H1 (cell line): ENCODE data around the gene AP2A2. TPM values are rescaled to one million over a fixed set of nuclear protein-coding genes. Genes with fewer than 3 reads are reported as not detected.

Experiments
- POLR2A ChIP-seq, 2 experiments: IDR thresholded peaks; 1 replicate in 1 of 2; 2 replicates in 1 of 2; pipeline ENCODE4 v1.6.1; 2011; ENCODE audit warnings: low read depth in 2 of 2, low read length in 2 of 2, mild to moderate bottlenecking in 2 of 2; ENCODE audit errors: control extremely low read depth in 1 of 2
- TBP ChIP-seq: IDR thresholded peaks from 2 replicates; pipeline ENCODE4 v1.6.1; 2011; ENCODE audit warnings: low read depth, low read length, improper control_type of control experiment
- TCF12 ChIP-seq: IDR thresholded peaks from 2 replicates; pipeline ENCODE4 v1.6.1; 2011; ENCODE audit warnings: low read depth, mild to moderate bottlenecking, low read length
- polyA plus RNA-seq, 7 experiments: library from polyadenylated mRNA; depleted of rRNA in 3 of 7; stranded (reverse) in 5 of 7; unstranded in 2 of 7; fragments of >200 nt in 5 of 7; fragments of 200-250 nt in 2 of 7; gene quantifications; 1 replicate in 5 of 7; 2 replicates in 1 of 7; 4 replicates in 1 of 7; pipeline versions ENCODE4 v1.2.1 to v1.2.3, GENCODE V29; 2011 to 2013; ENCODE audit warnings: missing spikeins in 2 of 7, mixed read lengths in 2 of 7
- total RNA-seq: library from RNA; stranded (reverse); fragmentation: NEBNext Ultra II Directional; extraction: Animal tissue kit (Norgen Biotek cat#: 25700); gene quantifications from 2 replicates; pipeline ENCODE4 v1.2.1, GENCODE V29; 2021
- TF ChIP-seq, protein P1 (sequence below): fragments of 300-600 bp; sonication (generic); IDR thresholded peaks from 2 replicates; pipeline ENCODE4 v1.7.1; 2012; ENCODE audit warnings: low read length, moderate library complexity, mild to moderate bottlenecking, inconsistent platforms; ENCODE audit not compliant: insufficient replicate concordance

The AP2A2 gene
- total and polyA plus RNA-seq, 2 of the 8 experiments (the other 6 are each of a cell fraction or from before 2014, with no cell fraction given), result 50.0 to 65.0 TPM

DNA sequence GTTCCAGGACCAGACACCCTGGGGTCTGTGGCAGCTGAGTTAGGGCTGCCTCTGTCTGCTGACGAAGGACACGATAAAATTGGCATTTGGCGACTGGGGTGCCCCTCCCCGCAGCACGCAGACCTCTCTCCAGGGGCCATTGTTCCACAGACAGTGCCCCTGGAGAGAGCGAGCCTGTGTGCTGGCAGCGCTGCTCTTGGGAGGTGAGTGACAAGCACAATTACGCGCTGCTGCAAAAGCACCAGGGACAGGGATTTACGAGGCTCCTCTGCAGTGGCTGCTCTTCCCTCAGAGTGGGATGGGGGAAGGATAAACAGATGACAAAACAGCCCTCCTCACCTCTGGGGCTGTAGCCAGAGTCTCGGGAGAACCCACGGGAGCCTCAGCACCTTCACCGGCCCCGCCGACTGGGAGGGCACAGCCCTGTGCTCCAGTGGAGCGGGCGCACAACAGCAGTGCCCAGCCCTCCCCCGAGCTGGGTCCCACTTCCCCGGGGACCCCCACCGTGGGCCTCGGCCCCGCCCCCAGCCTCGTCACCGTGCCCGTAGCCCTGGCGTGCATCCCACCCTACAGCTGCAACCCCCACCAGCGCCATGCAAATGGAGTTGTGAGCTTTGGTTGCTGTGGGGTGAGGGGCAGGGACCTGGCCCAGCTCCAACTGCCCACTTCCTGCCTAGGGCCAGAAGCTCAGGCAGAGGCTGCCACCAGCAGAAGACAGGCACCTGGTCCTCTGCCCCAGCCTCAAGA, 34.7 kb upstream of the AP2A2 start (continued):
- TF ChIP-seq, protein P1, sequence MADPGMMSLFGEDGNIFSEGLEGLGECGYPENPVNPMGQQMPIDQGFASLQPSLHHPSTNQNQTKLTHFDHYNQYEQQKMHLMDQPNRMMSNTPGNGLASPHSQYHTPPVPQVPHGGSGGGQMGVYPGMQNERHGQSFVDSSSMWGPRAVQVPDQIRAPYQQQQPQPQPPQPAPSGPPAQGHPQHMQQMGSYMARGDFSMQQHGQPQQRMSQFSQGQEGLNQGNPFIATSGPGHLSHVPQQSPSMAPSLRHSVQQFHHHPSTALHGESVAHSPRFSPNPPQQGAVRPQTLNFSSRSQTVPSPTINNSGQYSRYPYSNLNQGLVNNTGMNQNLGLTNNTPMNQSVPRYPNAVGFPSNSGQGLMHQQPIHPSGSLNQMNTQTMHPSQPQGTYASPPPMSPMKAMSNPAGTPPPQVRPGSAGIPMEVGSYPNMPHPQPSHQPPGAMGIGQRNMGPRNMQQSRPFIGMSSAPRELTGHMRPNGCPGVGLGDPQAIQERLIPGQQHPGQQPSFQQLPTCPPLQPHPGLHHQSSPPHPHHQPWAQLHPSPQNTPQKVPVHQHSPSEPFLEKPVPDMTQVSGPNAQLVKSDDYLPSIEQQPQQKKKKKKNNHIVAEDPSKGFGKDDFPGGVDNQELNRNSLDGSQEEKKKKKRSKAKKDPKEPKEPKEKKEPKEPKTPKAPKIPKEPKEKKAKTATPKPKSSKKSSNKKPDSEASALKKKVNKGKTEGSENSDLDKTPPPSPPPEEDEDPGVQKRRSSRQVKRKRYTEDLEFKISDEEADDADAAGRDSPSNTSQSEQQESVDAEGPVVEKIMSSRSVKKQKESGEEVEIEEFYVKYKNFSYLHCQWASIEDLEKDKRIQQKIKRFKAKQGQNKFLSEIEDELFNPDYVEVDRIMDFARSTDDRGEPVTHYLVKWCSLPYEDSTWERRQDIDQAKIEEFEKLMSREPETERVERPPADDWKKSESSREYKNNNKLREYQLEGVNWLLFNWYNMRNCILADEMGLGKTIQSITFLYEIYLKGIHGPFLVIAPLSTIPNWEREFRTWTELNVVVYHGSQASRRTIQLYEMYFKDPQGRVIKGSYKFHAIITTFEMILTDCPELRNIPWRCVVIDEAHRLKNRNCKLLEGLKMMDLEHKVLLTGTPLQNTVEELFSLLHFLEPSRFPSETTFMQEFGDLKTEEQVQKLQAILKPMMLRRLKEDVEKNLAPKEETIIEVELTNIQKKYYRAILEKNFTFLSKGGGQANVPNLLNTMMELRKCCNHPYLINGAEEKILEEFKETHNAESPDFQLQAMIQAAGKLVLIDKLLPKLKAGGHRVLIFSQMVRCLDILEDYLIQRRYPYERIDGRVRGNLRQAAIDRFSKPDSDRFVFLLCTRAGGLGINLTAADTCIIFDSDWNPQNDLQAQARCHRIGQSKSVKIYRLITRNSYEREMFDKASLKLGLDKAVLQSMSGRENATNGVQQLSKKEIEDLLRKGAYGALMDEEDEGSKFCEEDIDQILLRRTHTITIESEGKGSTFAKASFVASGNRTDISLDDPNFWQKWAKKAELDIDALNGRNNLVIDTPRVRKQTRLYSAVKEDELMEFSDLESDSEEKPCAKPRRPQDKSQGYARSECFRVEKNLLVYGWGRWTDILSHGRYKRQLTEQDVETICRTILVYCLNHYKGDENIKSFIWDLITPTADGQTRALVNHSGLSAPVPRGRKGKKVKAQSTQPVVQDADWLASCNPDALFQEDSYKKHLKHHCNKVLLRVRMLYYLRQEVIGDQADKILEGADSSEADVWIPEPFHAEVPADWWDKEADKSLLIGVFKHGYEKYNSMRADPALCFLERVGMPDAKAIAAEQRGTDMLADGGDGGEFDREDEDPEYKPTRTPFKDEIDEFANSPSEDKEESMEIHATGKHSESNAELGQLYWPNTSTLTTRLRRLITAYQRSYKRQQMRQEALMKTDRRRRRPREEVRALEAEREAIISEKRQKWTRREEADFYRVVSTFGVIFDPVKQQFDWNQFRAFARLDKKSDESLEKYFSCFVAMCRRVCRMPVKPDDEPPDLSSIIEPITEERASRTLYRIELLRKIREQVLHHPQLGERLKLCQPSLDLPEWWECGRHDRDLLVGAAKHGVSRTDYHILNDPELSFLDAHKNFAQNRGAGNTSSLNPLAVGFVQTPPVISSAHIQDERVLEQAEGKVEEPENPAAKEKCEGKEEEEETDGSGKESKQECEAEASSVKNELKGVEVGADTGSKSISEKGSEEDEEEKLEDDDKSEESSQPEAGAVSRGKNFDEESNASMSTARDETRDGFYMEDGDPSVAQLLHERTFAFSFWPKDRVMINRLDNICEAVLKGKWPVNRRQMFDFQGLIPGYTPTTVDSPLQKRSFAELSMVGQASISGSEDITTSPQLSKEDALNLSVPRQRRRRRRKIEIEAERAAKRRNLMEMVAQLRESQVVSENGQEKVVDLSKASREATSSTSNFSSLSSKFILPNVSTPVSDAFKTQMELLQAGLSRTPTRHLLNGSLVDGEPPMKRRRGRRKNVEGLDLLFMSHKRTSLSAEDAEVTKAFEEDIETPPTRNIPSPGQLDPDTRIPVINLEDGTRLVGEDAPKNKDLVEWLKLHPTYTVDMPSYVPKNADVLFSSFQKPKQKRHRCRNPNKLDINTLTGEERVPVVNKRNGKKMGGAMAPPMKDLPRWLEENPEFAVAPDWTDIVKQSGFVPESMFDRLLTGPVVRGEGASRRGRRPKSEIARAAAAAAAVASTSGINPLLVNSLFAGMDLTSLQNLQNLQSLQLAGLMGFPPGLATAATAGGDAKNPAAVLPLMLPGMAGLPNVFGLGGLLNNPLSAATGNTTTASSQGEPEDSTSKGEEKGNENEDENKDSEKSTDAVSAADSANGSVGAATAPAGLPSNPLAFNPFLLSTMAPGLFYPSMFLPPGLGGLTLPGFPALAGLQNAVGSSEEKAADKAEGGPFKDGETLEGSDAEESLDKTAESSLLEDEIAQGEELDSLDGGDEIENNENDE, result no peak
- TF ChIP-seq POLR2A (IDR thresholded peaks at IDR 0.05; ENCODE audit: control extremely low read depth in 1 of 2, low read depth in 2 of 2, low read length in 2 of 2), result no peak
- TF ChIP-seq TBP, result no peak
- TF ChIP-seq TCF12, result no peak
